ENCODE measurements around the gene ELF4. TPM values are rescaled to one million over a fixed set of nuclear protein-coding genes. Genes with fewer than 3 reads are reported as not detected.

ELF4 gene
- total RNA-seq, 2 donors from 2014 or later: 6.5 to 6.9 TPM

- intact Hi-C loops (cut with DNase I): loop anchor here (10.0 kb wide), 1 partner anchor 70 kb away; the partner anchor contains the start of gene BCORL1
- Histone ChIP-seq H3K27ac (no peak overlapping the region), H3K27me3 (replicated peaks; ENCODE audit: insufficient read depth) (no peaks in the 10 kb centered on the region), H3K4me1 (replicated peaks) (no peaks in the 10 kb centered on the region), H3K4me3 (no peak overlapping the region), H3K9me3 (no peaks in the 10 kb centered on the region), H3K36me3 (no peaks in the 10 kb centered on the region)
- 43% methylated on average over 11 of the region's 11 CpGs for WGBS
- TF ChIP-seq POLR2AphosphoS5 (IDR thresholded peaks at IDR 0.05) (no peak), CTCF (IDR thresholded peaks at IDR 0.05) (no peak), POLR2A (IDR thresholded peaks at IDR 0.05) (no peak)
- no peak for DNase-seq (ENCODE audit: low spot score)
These were observed 55.2 kb downstream of the ELF4 start for GRCh38 chrX:130055103-130055502.

GRCh38 chrX:130053236-130053635, 57.1 kb downstream of the ELF4 start:
- intact Hi-C loops (cut with DNase I): loop anchor here (10.0 kb wide), 1 partner anchor 68 kb away; the partner anchor contains the start of gene BCORL1
- H3K4me3 ChIP-seq: no peak overlapping the region
- H3K27me3 ChIP-seq (replicated peaks; ENCODE audit: insufficient read depth): no peaks in the 10 kb centered on the region
- no peaks in the 10 kb centered on the region for H3K36me3 ChIP-seq
- DNase-seq (ENCODE audit: low spot score): no peak
- TF ChIP-seq POLR2AphosphoS5 (IDR thresholded peaks at IDR 0.05) (no peak), CTCF (IDR thresholded peaks at IDR 0.05) (no peak), POLR2A (IDR thresholded peaks at IDR 0.05) (no peak)
- H3K27ac ChIP-seq: no peak overlapping the region
- H3K4me1 ChIP-seq (replicated peaks): no peaks in the 10 kb centered on the region
- H3K9me3 ChIP-seq: no peaks in the 10 kb centered on the region
- WGBS: 79% methylated on average over 10 of the region's 10 CpGs

GRCh38 chrX:130051176-130051845, 59.0 kb downstream of the ELF4 start:
- no peaks in the 10 kb centered on the region for H3K27me3 ChIP-seq (replicated peaks; ENCODE audit: insufficient read depth)
- no peaks in the 10 kb centered on the region for H3K9me3 ChIP-seq
- H3K36me3 ChIP-seq: no peaks in the 10 kb centered on the region
- no peaks in the 10 kb centered on the region for H3K4me1 ChIP-seq (replicated peaks)
- TF ChIP-seq CTCF (IDR thresholded peaks at IDR 0.05) (no peak), POLR2A (IDR thresholded peaks at IDR 0.05) (no peak), POLR2AphosphoS5 (IDR thresholded peaks at IDR 0.05) (no peak)
- WGBS: 81% methylated on average over 11 of the region's 12 CpGs
- DNase-seq (ENCODE audit: low spot score): no peak
- H3K27ac ChIP-seq: no peak overlapping the region
- intact Hi-C loops (cut with DNase I): loop anchor here (10.0 kb wide), 1 partner anchor 67 kb away; the partner anchor contains the start of gene BCORL1
- no peak overlapping the region for H3K4me3 ChIP-seq

GRCh38 chrX:130049821-130050220, 60.5 kb downstream of the ELF4 start:
- no peak for TF ChIP-seq POLR2A (IDR thresholded peaks at IDR 0.05)
- no peak for TF ChIP-seq POLR2AphosphoS5 (IDR thresholded peaks at IDR 0.05)
- TF ChIP-seq CTCF (IDR thresholded peaks at IDR 0.05): no peak
- intact Hi-C loops (cut with DNase I): loop anchor here (10.0 kb wide), 1 partner anchor 65 kb away; the partner anchor contains the start of gene BCORL1
- Histone ChIP-seq H3K27ac (no peak overlapping the region), H3K4me3 (no peak overlapping the region), H3K36me3 (no peaks in the 10 kb centered on the region), H3K27me3 (replicated peaks; ENCODE audit: insufficient read depth) (no peaks in the 10 kb centered on the region), H3K9me3 (no peaks in the 10 kb centered on the region), H3K4me1 (replicated peaks) (no peaks in the 10 kb centered on the region)
- DNase-seq (ENCODE audit: low spot score): no peak
- 90% methylated on average over 8 of the region's 8 CpGs for WGBS

- no peak for DNase-seq (ENCODE audit: low spot score)
- whole genome bisulfite sequencing: 95% methylated on average over 4 of the region's 4 CpGs
- Histone ChIP-seq H3K4me1 (replicated peaks) (no peaks in the 10 kb centered on the region), H3K27ac (no peak overlapping the region), H3K36me3 (no peaks in the 10 kb centered on the region), H3K9me3 (no peaks in the 10 kb centered on the region), H3K27me3 (replicated peaks; ENCODE audit: insufficient read depth) (no peaks in the 10 kb centered on the region), H3K4me3 (no peak overlapping the region)
- intact Hi-C loops (cut with DNase I): no loop called here
- TF ChIP-seq CTCF (IDR thresholded peaks at IDR 0.05) (no peak), POLR2AphosphoS5 (IDR thresholded peaks at IDR 0.05) (no peak), POLR2A (IDR thresholded peaks at IDR 0.05) (no peak)
These were observed 61.5 kb downstream of the ELF4 start for GRCh38 chrX:130048686-130049222.

All from prostate gland (tissue), 2 donors.